Chondrocyte (in vitro differentiated cells): ENCODE measurements around the gene ATP9A. TPM values are rescaled to one million over a fixed set of nuclear protein-coding genes. Genes with fewer than 3 reads are reported as not detected.

ENCODE experiments used
- DNase-seq: peaks from one replicate; pipeline ENCODE4 v3.0.0; 2021; ENCODE audit warnings: mixed read lengths, low spot score
- H3K27ac Mint-ChIP-seq: one replicate; pipeline ENCODE4 v1.8.0; 2021; ENCODE audit warnings: mild to moderate bottlenecking, moderate library complexity, mixed read lengths; ENCODE audit not compliant: unreplicated experiment
- H3K27me3 Mint-ChIP-seq: 2 replicates; pipeline ENCODE4 v1.8.0; 2021; ENCODE audit warnings: low read depth, mixed read lengths
- H3K36me3 Mint-ChIP-seq: 2 replicates; pipeline ENCODE4 v1.8.0; 2021; ENCODE audit warnings: low read depth, mixed read lengths
- H3K4me1 Mint-ChIP-seq: 2 replicates; pipeline ENCODE4 v1.8.0; 2021; ENCODE audit warnings: low read depth, mild to moderate bottlenecking, mixed read lengths
- H3K4me3 Mint-ChIP-seq: one replicate; pipeline ENCODE4 v1.8.0; 2021; ENCODE audit warnings: mild to moderate bottlenecking, moderate library complexity, mixed read lengths; ENCODE audit not compliant: unreplicated experiment
- H3K9me3 Mint-ChIP-seq: 2 replicates; pipeline ENCODE4 v1.8.0; 2021; ENCODE audit warnings: low read depth, mixed read lengths
- CTCF ChIP-seq: fragments of 200-600 bp; sonication (generic); IDR thresholded peaks from 2 replicates; pipeline ENCODE4 v1.5.0; 2021; ENCODE audit warnings: antibody characterized with exemption, mild to moderate bottlenecking, moderate library complexity
- total RNA-seq: library from RNA; stranded (reverse); gene quantifications from 3 replicates; pipeline ENCODE4 v1.2.1, GENCODE V29; 2021

The ATP9A gene
- total RNA-seq, 1 donor from 2014 or later: 43.1 TPM

GRCh38 chr20:51578145-51578459, 190.1 kb downstream of the ATP9A start:
- no peak overlapping the region for H3K4me3 Mint-ChIP-seq
- H3K9me3 Mint-ChIP-seq: peaks cover 6% of the 10 kb centered on the region
- TF ChIP-seq CTCF: no peak
- H3K27me3 Mint-ChIP-seq: no peaks in the 10 kb centered on the region
- no peak overlapping the region for H3K27ac Mint-ChIP-seq
- no peak for DNase-seq
- H3K36me3 Mint-ChIP-seq: no peaks in the 10 kb centered on the region
- peaks cover 4% of the 10 kb centered on the region for H3K4me1 Mint-ChIP-seq

GRCh38 chr20:51577432-51578144, 190.6 kb downstream of the ATP9A start:
- no peak for DNase-seq
- Mint-ChIP-seq H3K36me3 (no peaks in the 10 kb centered on the region), H3K4me3 (no peak overlapping the region), H3K9me3 (peaks cover 6% of the 10 kb centered on the region), H3K27me3 (no peaks in the 10 kb centered on the region), H3K4me1 (peaks cover 4% of the 10 kb centered on the region), H3K27ac (no peak overlapping the region)
- TF ChIP-seq CTCF: no peak

GRCh38 chr20:51575486-51575885, 192.7 kb downstream of the ATP9A start:
- no peak for TF ChIP-seq CTCF
- Mint-ChIP-seq H3K27ac (no peak overlapping the region), H3K27me3 (no peaks in the 10 kb centered on the region), H3K9me3 (peaks cover 6% of the 10 kb centered on the region), H3K36me3 (no peaks in the 10 kb centered on the region), H3K4me3 (no peak overlapping the region), H3K4me1 (peaks cover 4% of the 10 kb centered on the region)
- no peak for DNase-seq

- Mint-ChIP-seq H3K27me3 (no peaks in the 10 kb centered on the region), H3K9me3 (peaks cover 6% of the 10 kb centered on the region), H3K4me1 (no peaks in the 10 kb centered on the region), H3K4me3 (no peak overlapping the region), H3K36me3 (no peaks in the 10 kb centered on the region), H3K27ac (no peak overlapping the region)
- no peak for TF ChIP-seq CTCF
- no peak for DNase-seq
These were observed 193.7 kb downstream of the ATP9A start for GRCh38 chr20:51574248-51575033.

- H3K4me1 Mint-ChIP-seq: no peaks in the 10 kb centered on the region
- no peak overlapping the region for H3K4me3 Mint-ChIP-seq
- no peak for DNase-seq
- peaks cover 6% of the 10 kb centered on the region for H3K9me3 Mint-ChIP-seq
- no peaks in the 10 kb centered on the region for H3K36me3 Mint-ChIP-seq
- TF ChIP-seq CTCF: no peak
- H3K27me3 Mint-ChIP-seq: no peaks in the 10 kb centered on the region
- H3K27ac Mint-ChIP-seq: no peak overlapping the region
These were observed 194.5 kb downstream of the ATP9A start for GRCh38 chr20:51573576-51574243.
